ENCODE measurements around the gene PWWP2A. TPM values are rescaled to one million over a fixed set of nuclear protein-coding genes. Genes with fewer than 3 reads are reported as not detected.

The PWWP2A gene
- total and polyA plus RNA-seq, 2 experiments from 2014 or later: 51.5 to 81.6 TPM

DNA sequence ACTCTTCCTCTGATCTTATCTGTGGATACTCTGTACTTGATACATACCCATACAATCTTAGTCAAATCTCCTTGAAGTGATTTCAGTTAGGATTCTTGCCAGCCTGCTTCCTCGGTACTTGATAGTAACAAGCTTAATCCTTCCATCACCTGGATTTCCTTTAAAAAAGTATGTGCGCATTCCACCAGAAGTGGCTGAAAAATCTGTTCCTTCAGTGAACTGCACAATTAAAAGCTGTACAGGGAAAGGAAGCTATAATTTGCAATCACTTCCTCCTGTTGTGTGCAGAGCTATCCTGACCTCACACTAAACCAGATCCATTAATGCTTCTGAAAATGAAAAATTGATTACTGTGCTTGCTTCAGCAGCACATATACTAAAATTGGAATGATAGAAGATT, 47.3 kb downstream of the PWWP2A start:
- H3K27ac ChIP-seq (ENCODE audit: low read depth): peak overlapping the region; percentile 17; the same call in 1 of the 2 replicates
- peaks cover 7% of the 10 kb centered on the region; the same call in 2 of the 3 replicates for H3K36me3 Mint-ChIP-seq (ENCODE audit: low read depth)

More for the DNA sequence above, 47.3 kb downstream of the PWWP2A start:
- Histone ChIP-seq H2AFZ (no peak overlapping the region), H3K36me3 (ENCODE audit: insufficient read depth) (no peaks in the 10 kb centered on the region), H3F3A (replicated peaks; ENCODE audit: low read depth) (peaks cover 4% of the 10 kb centered on the region), H3K9me2 (ENCODE audit: insufficient read depth) (no peaks in the 10 kb centered on the region), H3K4me3 (no peak overlapping the region), H3K79me2 (replicated peaks; ENCODE audit: insufficient read depth) (no peaks in the 10 kb centered on the region), H3K4me2 (no peak overlapping the region), H4K20me1 (replicated peaks; ENCODE audit: insufficient read depth) (no peaks in the 10 kb centered on the region; the same call in 1 of the 2 replicates), H3K4me1 (ENCODE audit: insufficient read depth) (no peaks in the 10 kb centered on the region), H3K27me3 (ENCODE audit: insufficient read depth) (no peaks in the 10 kb centered on the region)
- TF ChIP-seq JUNB (IDR thresholded peaks at IDR 0.05; ENCODE audit: unreplicated experiment) (no peak), STAT1 (IDR thresholded peaks at IDR 0.05; ENCODE audit: unreplicated experiment) (no peak), EZH2phosphoT487 (IDR thresholded peaks at IDR 0.05; ENCODE audit: unreplicated experiment) (no peak), POLR2AphosphoS5 (IDR thresholded peaks at IDR 0.05; ENCODE audit: low read depth) (no peak), ZNF114 (CRISPR knock-in tag; IDR thresholded peaks at IDR 0.05) (no peak), ZNF331 (CRISPR knock-in tag; IDR thresholded peaks at IDR 0.05; ENCODE audit: low read depth) (no peak), EZH2 (IDR thresholded peaks at IDR 0.05; ENCODE audit: low read depth, unreplicated experiment) (no peak), NANOG (IDR thresholded peaks at IDR 0.05; ENCODE audit: borderline replicate concordance) (no peak), CREB1 (CRISPR knock-in tag; IDR thresholded peaks at IDR 0.05; ENCODE audit: low read depth) (no peak)
- TF ChIP-seq, protein P1, sequence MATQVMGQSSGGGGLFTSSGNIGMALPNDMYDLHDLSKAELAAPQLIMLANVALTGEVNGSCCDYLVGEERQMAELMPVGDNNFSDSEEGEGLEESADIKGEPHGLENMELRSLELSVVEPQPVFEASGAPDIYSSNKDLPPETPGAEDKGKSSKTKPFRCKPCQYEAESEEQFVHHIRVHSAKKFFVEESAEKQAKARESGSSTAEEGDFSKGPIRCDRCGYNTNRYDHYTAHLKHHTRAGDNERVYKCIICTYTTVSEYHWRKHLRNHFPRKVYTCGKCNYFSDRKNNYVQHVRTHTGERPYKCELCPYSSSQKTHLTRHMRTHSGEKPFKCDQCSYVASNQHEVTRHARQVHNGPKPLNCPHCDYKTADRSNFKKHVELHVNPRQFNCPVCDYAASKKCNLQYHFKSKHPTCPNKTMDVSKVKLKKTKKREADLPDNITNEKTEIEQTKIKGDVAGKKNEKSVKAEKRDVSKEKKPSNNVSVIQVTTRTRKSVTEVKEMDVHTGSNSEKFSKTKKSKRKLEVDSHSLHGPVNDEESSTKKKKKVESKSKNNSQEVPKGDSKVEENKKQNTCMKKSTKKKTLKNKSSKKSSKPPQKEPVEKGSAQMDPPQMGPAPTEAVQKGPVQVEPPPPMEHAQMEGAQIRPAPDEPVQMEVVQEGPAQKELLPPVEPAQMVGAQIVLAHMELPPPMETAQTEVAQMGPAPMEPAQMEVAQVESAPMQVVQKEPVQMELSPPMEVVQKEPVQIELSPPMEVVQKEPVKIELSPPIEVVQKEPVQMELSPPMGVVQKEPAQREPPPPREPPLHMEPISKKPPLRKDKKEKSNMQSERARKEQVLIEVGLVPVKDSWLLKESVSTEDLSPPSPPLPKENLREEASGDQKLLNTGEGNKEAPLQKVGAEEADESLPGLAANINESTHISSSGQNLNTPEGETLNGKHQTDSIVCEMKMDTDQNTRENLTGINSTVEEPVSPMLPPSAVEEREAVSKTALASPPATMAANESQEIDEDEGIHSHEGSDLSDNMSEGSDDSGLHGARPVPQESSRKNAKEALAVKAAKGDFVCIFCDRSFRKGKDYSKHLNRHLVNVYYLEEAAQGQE (IDR thresholded peaks at IDR 0.05; ENCODE audit: unreplicated experiment): no peak
- TF ChIP-seq, protein P2, sequence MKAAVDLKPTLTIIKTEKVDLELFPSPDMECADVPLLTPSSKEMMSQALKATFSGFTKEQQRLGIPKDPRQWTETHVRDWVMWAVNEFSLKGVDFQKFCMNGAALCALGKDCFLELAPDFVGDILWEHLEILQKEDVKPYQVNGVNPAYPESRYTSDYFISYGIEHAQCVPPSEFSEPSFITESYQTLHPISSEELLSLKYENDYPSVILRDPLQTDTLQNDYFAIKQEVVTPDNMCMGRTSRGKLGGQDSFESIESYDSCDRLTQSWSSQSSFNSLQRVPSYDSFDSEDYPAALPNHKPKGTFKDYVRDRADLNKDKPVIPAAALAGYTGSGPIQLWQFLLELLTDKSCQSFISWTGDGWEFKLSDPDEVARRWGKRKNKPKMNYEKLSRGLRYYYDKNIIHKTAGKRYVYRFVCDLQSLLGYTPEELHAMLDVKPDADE (IDR thresholded peaks at IDR 0.05): no peak
- TF ChIP-seq, protein P3, sequence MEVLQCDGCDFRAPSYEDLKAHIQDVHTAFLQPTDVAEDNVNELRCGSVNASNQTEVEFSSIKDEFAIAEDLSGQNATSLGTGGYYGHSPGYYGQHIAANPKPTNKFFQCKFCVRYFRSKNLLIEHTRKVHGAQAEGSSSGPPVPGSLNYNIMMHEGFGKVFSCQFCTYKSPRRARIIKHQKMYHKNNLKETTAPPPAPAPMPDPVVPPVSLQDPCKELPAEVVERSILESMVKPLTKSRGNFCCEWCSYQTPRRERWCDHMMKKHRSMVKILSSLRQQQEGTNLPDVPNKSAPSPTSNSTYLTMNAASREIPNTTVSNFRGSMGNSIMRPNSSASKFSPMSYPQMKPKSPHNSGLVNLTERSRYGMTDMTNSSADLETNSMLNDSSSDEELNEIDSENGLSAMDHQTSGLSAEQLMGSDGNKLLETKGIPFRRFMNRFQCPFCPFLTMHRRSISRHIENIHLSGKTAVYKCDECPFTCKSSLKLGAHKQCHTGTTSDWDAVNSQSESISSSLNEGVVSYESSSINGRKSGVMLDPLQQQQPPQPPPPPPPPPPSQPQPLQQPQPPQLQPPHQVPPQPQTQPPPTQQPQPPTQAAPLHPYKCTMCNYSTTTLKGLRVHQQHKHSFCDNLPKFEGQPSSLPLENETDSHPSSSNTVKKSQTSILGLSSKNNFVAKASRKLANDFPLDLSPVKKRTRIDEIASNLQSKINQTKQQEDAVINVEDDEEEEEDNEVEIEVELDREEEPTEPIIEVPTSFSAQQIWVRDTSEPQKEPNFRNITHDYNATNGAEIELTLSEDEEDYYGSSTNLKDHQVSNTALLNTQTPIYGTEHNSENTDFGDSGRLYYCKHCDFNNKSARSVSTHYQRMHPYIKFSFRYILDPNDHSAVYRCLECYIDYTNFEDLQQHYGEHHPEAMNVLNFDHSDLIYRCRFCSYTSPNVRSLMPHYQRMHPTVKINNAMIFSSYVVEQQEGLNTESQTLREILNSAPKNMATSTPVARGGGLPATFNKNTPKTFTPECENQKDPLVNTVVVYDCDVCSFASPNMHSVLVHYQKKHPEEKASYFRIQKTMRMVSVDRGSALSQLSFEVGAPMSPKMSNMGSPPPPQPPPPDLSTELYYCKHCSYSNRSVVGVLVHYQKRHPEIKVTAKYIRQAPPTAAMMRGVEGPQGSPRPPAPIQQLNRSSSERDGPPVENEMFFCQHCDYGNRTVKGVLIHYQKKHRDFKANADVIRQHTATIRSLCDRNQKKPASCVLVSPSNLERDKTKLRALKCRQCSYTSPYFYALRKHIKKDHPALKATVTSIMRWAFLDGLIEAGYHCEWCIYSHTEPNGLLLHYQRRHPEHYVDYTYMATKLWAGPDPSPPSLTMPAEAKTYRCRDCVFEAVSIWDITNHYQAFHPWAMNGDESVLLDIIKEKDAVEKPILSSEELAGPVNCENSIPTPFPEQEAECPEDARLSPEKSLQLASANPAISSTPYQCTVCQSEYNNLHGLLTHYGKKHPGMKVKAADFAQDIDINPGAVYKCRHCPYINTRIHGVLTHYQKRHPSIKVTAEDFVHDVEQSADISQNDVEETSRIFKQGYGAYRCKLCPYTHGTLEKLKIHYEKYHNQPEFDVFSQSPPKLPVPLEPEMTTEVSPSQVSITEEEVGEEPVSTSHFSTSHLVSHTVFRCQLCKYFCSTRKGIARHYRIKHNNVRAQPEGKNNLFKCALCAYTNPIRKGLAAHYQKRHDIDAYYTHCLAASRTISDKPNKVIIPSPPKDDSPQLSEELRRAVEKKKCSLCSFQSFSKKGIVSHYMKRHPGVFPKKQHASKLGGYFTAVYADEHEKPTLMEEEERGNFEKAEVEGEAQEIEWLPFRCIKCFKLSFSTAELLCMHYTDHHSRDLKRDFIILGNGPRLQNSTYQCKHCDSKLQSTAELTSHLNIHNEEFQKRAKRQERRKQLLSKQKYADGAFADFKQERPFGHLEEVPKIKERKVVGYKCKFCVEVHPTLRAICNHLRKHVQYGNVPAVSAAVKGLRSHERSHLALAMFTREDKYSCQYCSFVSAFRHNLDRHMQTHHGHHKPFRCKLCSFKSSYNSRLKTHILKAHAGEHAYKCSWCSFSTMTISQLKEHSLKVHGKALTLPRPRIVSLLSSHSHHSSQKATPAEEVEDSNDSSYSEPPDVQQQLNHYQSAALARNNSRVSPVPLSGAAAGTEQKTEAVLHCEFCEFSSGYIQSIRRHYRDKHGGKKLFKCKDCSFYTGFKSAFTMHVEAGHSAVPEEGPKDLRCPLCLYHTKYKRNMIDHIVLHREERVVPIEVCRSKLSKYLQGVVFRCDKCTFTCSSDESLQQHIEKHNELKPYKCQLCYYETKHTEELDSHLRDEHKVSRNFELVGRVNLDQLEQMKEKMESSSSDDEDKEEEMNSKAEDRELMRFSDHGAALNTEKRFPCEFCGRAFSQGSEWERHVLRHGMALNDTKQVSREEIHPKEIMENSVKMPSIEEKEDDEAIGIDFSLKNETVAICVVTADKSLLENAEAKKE (CRISPR knock-in tag; IDR thresholded peaks at IDR 0.05): no peak
- Mint-ChIP-seq H3K27me3 (ENCODE audit: insufficient read depth, low read depth, poor library complexity) (peaks cover 5% of the 10 kb centered on the region), H3K9me3 (no peaks in the 10 kb centered on the region), H3K4me1 (peaks cover 15% of the 10 kb centered on the region), H3K4me3 (no peak overlapping the region), H3K27ac (no peak overlapping the region)
- DNase-seq (ENCODE audit: low spot score) (no peak), ATAC-seq (no peak)
